ENCODE results near the gene WNT10A. TPM values are rescaled to one million over a fixed set of nuclear protein-coding genes. Genes with fewer than 3 reads are reported as not detected.
A peak's percentile ranks its signal among the peaks of the same experiment; 100 is the strongest.

The WNT10A gene
- total RNA-seq, 1 donor from 2014 or later: not detected

- Histone ChIP-seq H4K20me1 (ENCODE audit: low read depth) (peaks cover 35% of the 10 kb centered on the region), H3K9ac (no peak overlapping the region), H3K4me2 (no peak overlapping the region), H3K27ac (no peak overlapping the region), H3F3A (ENCODE audit: low read depth) (peaks cover 28% of the 10 kb centered on the region), H3K36me3 (no peaks in the 10 kb centered on the region), H3K4me3 (no peak overlapping the region), H3K79me2 (ENCODE audit: low read depth) (no peaks in the 10 kb centered on the region), H3K4me1 (peaks cover 23% of the 10 kb centered on the region), H3K9me3 (ENCODE audit: low read depth) (no peaks in the 10 kb centered on the region), H3K27me3 (peaks cover 100% of the 10 kb centered on the region), H2AFZ (replicated peaks) (no peak overlapping the region)
- peaks cover 18% of the 10 kb centered on the region for H3K4me1 Mint-ChIP-seq
- H3K27me3 Mint-ChIP-seq (ENCODE audit: insufficient read depth, low read depth): peaks cover 86% of the 10 kb centered on the region
- no peaks in the 10 kb centered on the region for H3K36me3 Mint-ChIP-seq
- no peaks in the 10 kb centered on the region for H3K9me3 Mint-ChIP-seq
- no peak overlapping the region for H3K27ac Mint-ChIP-seq
- DNase-seq (ENCODE audit: low spot score): no peak
- no peak for TF ChIP-seq EZH2phosphoT487 (IDR thresholded peaks at IDR 0.05)
- no peak for TF ChIP-seq CTCF (IDR thresholded peaks at IDR 0.05)
- TF ChIP-seq EZH2 (IDR thresholded peaks at IDR 0.05): no peak
- H3K4me3 Mint-ChIP-seq: no peak overlapping the region
Observed at GRCh38 chr2:218858138-218858445, 22.6 kb upstream of the WNT10A start.

GRCh38 chr2:218858671-218859555, 21.7 kb upstream of the WNT10A start:
- H3K4me1 Mint-ChIP-seq: peaks cover 19% of the 10 kb centered on the region
- Histone ChIP-seq H3K4me2 (peak overlapping the region; percentile 86), H3K27me3 (peaks cover 100% of the 10 kb centered on the region)

GRCh38 chr2:218859556-218859987, 21.1 kb upstream of the WNT10A start, which contains the start of gene WNT6:
WNT6 (plus strand) TSS chr2:218859805; CDS start chr2:218860038, 233 bp downstream.
- H3F3A ChIP-seq (ENCODE audit: low read depth): peaks cover 17% of the 10 kb centered on the region
- H3K27me3 ChIP-seq: peaks cover 100% of the 10 kb centered on the region
- peak within 1 kb of the TSS; percentile 46 for H3K4me3 ChIP-seq
- H4K20me1 ChIP-seq (ENCODE audit: low read depth): peaks cover 35% of the 10 kb centered on the region
- peak; percentile 80 for DNase-seq (ENCODE audit: low spot score)
- peak within 1 kb of the TSS; percentile 86 for H3K4me2 ChIP-seq
- peaks cover 20% of the 10 kb centered on the region for H3K4me1 Mint-ChIP-seq
- peaks cover 16% of the 10 kb centered on the region for H3K4me1 ChIP-seq
- H3K9me3 Mint-ChIP-seq: peaks cover 2% of the 10 kb centered on the region
- H3K9ac ChIP-seq: no peak within 1 kb of the TSS
- H3K27me3 Mint-ChIP-seq (ENCODE audit: insufficient read depth, low read depth): peaks cover 86% of the 10 kb centered on the region
- H3K36me3 Mint-ChIP-seq: no peaks in the 10 kb centered on the region
- no peak within 1 kb of the TSS for H3K27ac Mint-ChIP-seq
- H3K27ac ChIP-seq: no peak within 1 kb of the TSS
- H3K9me3 ChIP-seq (ENCODE audit: low read depth): no peaks in the 10 kb centered on the region
- TF ChIP-seq CTCF (IDR thresholded peaks at IDR 0.05) (no peak), EZH2phosphoT487 (IDR thresholded peaks at IDR 0.05) (no peak), EZH2 (IDR thresholded peaks at IDR 0.05) (no peak)
- peak within 1 kb of the TSS; percentile 83 for H3K4me3 Mint-ChIP-seq
- no peaks in the 10 kb centered on the region for H3K79me2 ChIP-seq (ENCODE audit: low read depth)
- no peaks in the 10 kb centered on the region for H3K36me3 ChIP-seq
- H2AFZ ChIP-seq (replicated peaks): peak within 1 kb of the TSS; percentile 72

More at GRCh38 chr2:218858671-218859555, 21.7 kb upstream of the WNT10A start:
- no peaks in the 10 kb centered on the region for H3K79me2 ChIP-seq (ENCODE audit: low read depth)
- Mint-ChIP-seq H3K9me3 (peaks cover 2% of the 10 kb centered on the region), H3K27ac (no peak overlapping the region), H3K36me3 (no peaks in the 10 kb centered on the region), H3K27me3 (ENCODE audit: insufficient read depth, low read depth) (peaks cover 86% of the 10 kb centered on the region), H3K4me3 (peak overlapping the region; percentile 83)
- H4K20me1 ChIP-seq (ENCODE audit: low read depth): peaks cover 35% of the 10 kb centered on the region
- TF ChIP-seq EZH2 (IDR thresholded peaks at IDR 0.05) (peak; percentile 85), CTCF (IDR thresholded peaks at IDR 0.05) (no peak), EZH2phosphoT487 (IDR thresholded peaks at IDR 0.05) (peak; percentile 84)
- no peaks in the 10 kb centered on the region for H3K9me3 ChIP-seq (ENCODE audit: low read depth)
- H3K9ac ChIP-seq: no peak overlapping the region
- H3F3A ChIP-seq (ENCODE audit: low read depth): peaks cover 20% of the 10 kb centered on the region
- no peak overlapping the region for H3K27ac ChIP-seq
- H3K4me1 ChIP-seq: peaks cover 16% of the 10 kb centered on the region
- no peaks in the 10 kb centered on the region for H3K36me3 ChIP-seq
- no peak overlapping the region for H2AFZ ChIP-seq (replicated peaks)
- peak; percentile 45 for DNase-seq (ENCODE audit: low spot score)
- H3K4me3 ChIP-seq: peak overlapping the region; percentile 46
